K562 (cell line): ENCODE measurements around the gene TMPRSS5. TPM values are rescaled to one million over a fixed set of nuclear protein-coding genes. Genes with fewer than 3 reads are reported as not detected.

ENCODE experiments used
- ATAC-seq: fragments of 200-7000 bp; cut with Tn5 transposase; 3 replicates; pipeline ENCODE4 v1.9.1; 2020; ENCODE audit warnings: moderate library complexity
- BruUV-seq: library from RNA; stranded (reverse); fragments of 400-500 nt; replicated peaks from 2 replicates; lab custom pipeline; 2021; lab: Mats Ljungman, UMichigan
- CTCF ChIA-PET: fragments of 300-600 bp; formaldehyde crosslinking; extraction: SDS; loops from one replicate; lab custom pipeline; 2021; ENCODE audit warnings: low intra/inter-chr PET ratio; lab: Yijun Ruan, JAX
- POLR2A ChIA-PET: fragments of 300-600, 350-650 bp; sonication (Branson Sonifier 250); formaldehyde crosslinking; extraction: SDS; loops from one replicate; lab custom pipeline; 2021; ENCODE audit warnings: antibody characterized with exemption, inconsistent platforms; lab: Yijun Ruan, JAX
- DNase-seq, 4 experiments: peaks; one replicate each; pipeline versions ENCODE4 v3.0.0 to v3.0.0-alpha.2; 2011 to 2018; ENCODE audit warnings: low spot score in 3 of 4, mixed read lengths in 3 of 4; ENCODE audit errors: extremely low read depth in 1 of 4
- FAIRE-seq: peaks from 2 replicates; lab custom pipeline; 2011; peaks lifted over from hg19 to GRCh38; lab: Jason Lieb, UNC
- H2AFZ ChIP-seq: 2 replicates; pipeline ENCODE4 v1.6.0; 2011; ENCODE audit warnings: low read depth, low read length, control low read depth, inconsistent platforms
- H3K27ac ChIP-seq: fragments of 200-600 bp; 3 replicates; pipeline ENCODE4 v1.8.0; 2011; ENCODE audit warnings: low read depth, mild to moderate bottlenecking, control low read depth, inconsistent platforms, low read length, moderate library complexity, mixed read lengths; ENCODE audit errors: extremely low read depth
- H3K27me3 ChIP-seq, 2 experiments: fragments of 300-600 bp in 1 of 2; 2 replicates in 1 of 2; 3 replicates in 1 of 2; pipeline versions ENCODE4 v1.6.0 to v1.8.0; 2011; ENCODE audit warnings: inconsistent platforms in 2 of 2, low read length in 2 of 2, mild to moderate bottlenecking in 1 of 2, mixed read lengths in 1 of 2, moderate library complexity in 1 of 2; ENCODE audit not compliant: control insufficient read depth in 2 of 2, insufficient read depth in 2 of 2
- H3K36me3 ChIP-seq: fragments of 300-600 bp; 3 replicates; pipeline ENCODE4 v1.8.0; 2011; ENCODE audit warnings: mild to moderate bottlenecking, low read length, inconsistent platforms; ENCODE audit not compliant: control insufficient read depth, insufficient read depth
- H3K4me1 ChIP-seq, 2 experiments: fragments of 200-600 bp in 1 of 2; replicated peaks in 1 of 2; 2 replicates in 1 of 2; 3 replicates in 1 of 2; pipeline versions ENCODE4 v1.5.1 to v1.8.0; 2011; ENCODE audit warnings: inconsistent platforms in 2 of 2, low read length in 2 of 2, mild to moderate bottlenecking in 1 of 2, mixed read lengths in 1 of 2, moderate library complexity in 1 of 2; ENCODE audit not compliant: control insufficient read depth in 2 of 2, insufficient read depth in 2 of 2
- H3K4me2 ChIP-seq: 2 replicates; pipeline ENCODE4 v1.6.1; 2011; ENCODE audit warnings: low read length, control low read depth, inconsistent platforms, mixed read lengths; ENCODE audit not compliant: insufficient read depth
- H3K4me3 ChIP-seq: fragments of 200-600 bp; sonication (generic), shearing (Covaris generic); 2 replicates; pipeline ENCODE4 v1.5.1; 2016; ENCODE audit warnings: control low read depth, inconsistent platforms
- H3K79me2 ChIP-seq: fragments of 200-600 bp; 3 replicates; pipeline ENCODE4 v1.8.0; 2011; ENCODE audit warnings: low read length, inconsistent platforms; ENCODE audit not compliant: control insufficient read depth, insufficient read depth
- H3K9ac ChIP-seq, 2 experiments: 2 replicates each; pipeline versions ENCODE4 v1.6.0 to v1.6.1; 2011; ENCODE audit warnings: low read depth in 2 of 2, low read length in 2 of 2, control low read depth in 1 of 2, inconsistent platforms in 1 of 2, mild to moderate bottlenecking in 1 of 2, mixed read lengths in 1 of 2; ENCODE audit not compliant: insufficient read depth in 1 of 2
- H3K9me1 ChIP-seq: one replicate; pipeline ENCODE4 v1.6.0; 2011; ENCODE audit warnings: inconsistent platforms, mild to moderate bottlenecking, low read length, moderate library complexity; ENCODE audit not compliant: control insufficient read depth, insufficient read depth
- H3K9me3 ChIP-seq: replicated peaks from 2 replicates; pipeline ENCODE4 v1.5.1; 2011; ENCODE audit warnings: low read depth, low read length, inconsistent platforms; ENCODE audit not compliant: control insufficient read depth, insufficient read depth
- H4K20me1 ChIP-seq: replicated peaks from 2 replicates; pipeline ENCODE4 v1.6.1; 2011; ENCODE audit warnings: low read length, inconsistent platforms, mixed read lengths; ENCODE audit not compliant: control insufficient read depth, insufficient read depth
- ADNP ChIP-seq: fragments of 200-800 bp; sonication (Bioruptor generic); IDR thresholded peaks from 2 replicates; pipeline ENCODE4 v1.6.1; 2016; ENCODE audit warnings: missing genetic modification characterization, missing compliant biosample characterization
- ARNT ChIP-seq, 2 experiments: fragments of 450-650 bp; IDR thresholded peaks; 2 replicates each; pipeline ENCODE4 v1.6.1; 2016; ENCODE audit warnings: mild to moderate bottlenecking in 1 of 2
- CBX3 ChIP-seq, 2 experiments: IDR thresholded peaks; 1 replicate in 1 of 2; 2 replicates in 1 of 2; pipeline ENCODE4 v1.6.1; 2012; ENCODE audit warnings: inconsistent platforms in 2 of 2, low read length in 2 of 2, borderline replicate concordance in 1 of 2, control low read depth in 1 of 2
- ESRRB ChIP-seq: fragments of 250-450 bp; sonication (Bioruptor Pico); IDR thresholded peaks from 2 replicates; pipeline ENCODE4 v1.5.0; 2020; ENCODE audit warnings: mild to moderate bottlenecking, moderate library complexity, borderline replicate concordance
- FOXP1 ChIP-seq: sonication (generic); formaldehyde crosslinking; IDR thresholded peaks from 2 replicates; pipeline ENCODE4 v1.8.0; 2022; ENCODE audit warnings: mild to moderate bottlenecking, missing genetic modification reagents
- MCM5 ChIP-seq: fragments of 450-650 bp; IDR thresholded peaks from 2 replicates; pipeline ENCODE4 v1.6.1; 2016; ENCODE audit warnings: low read depth
- SLC30A9 ChIP-seq: fragments of 250-450 bp; sonication (Bioruptor Pico); IDR thresholded peaks from 2 replicates; pipeline ENCODE4 v1.8.0; 2022; ENCODE audit warnings: mild to moderate bottlenecking, moderate library complexity
- SMARCA5 ChIP-seq: fragments of 450-650 bp; IDR thresholded peaks from 2 replicates; pipeline ENCODE4 v1.6.1; 2016
- SPI1 ChIP-seq: IDR thresholded peaks from 2 replicates; pipeline ENCODE4 v1.6.1; 2011; ENCODE audit warnings: low read depth, low read length, control low read depth, borderline replicate concordance
- TCF7 ChIP-seq: sonication (generic); IDR thresholded peaks from 2 replicates; pipeline ENCODE4 v1.6.1; 2016; ENCODE audit warnings: antibody characterized with exemption, borderline replicate concordance
- ZBTB33 ChIP-seq: sonication (generic); formaldehyde crosslinking; IDR thresholded peaks from 2 replicates; pipeline ENCODE4 v1.8.1; 2023; ENCODE audit warnings: mild to moderate bottlenecking, missing genetic modification reagents
- ZNF12 ChIP-seq: sonication (generic); formaldehyde crosslinking; IDR thresholded peaks from 2 replicates; pipeline ENCODE4 v1.4.0; 2020; ENCODE audit warnings: mild to moderate bottlenecking, missing genetic modification reagents
- ZNF121 ChIP-seq: sonication (generic); formaldehyde crosslinking; conservative IDR thresholded peaks from 2 replicates; pipeline ENCODE4 v1.8.0; 2022; ENCODE audit warnings: missing genetic modification reagents
- ZNF124 ChIP-seq: sonication (generic); formaldehyde crosslinking; IDR thresholded peaks from 2 replicates; pipeline ENCODE4 v1.8.1; 2022; ENCODE audit warnings: missing genetic modification reagents
- ZNF354B ChIP-seq: fragments of 250-450 bp; sonication (Bioruptor Pico); IDR thresholded peaks from 2 replicates; pipeline ENCODE4 v1.4.0; 2020
- ZNF77 ChIP-seq: fragments of 250-450 bp; sonication (Bioruptor Pico); IDR thresholded peaks from 2 replicates; pipeline ENCODE4 v1.5.0; 2020
- WGBS: fragments of 100-300 bp; shearing (Covaris generic); methylation state at CpG from one replicate; pipeline ENCODE4 v1.1.6; 2016; ENCODE audit warnings: low coverage, mixed read lengths; ENCODE audit not compliant: insufficient coverage; ENCODE audit errors: missing lambda C conversion rate; 5-methylcytosine and 5-hydroxymethylcytosine counted together
- in situ Hi-C: fragments of 300-500 bp; cut with MboI; formaldehyde crosslinking; loops from 4 replicates; pipeline ENCODE4 v1.15.0; 2018; ENCODE audit warnings: inconsistent platforms, mixed read lengths
- intact Hi-C: fragments of 100-400 bp; cut with micrococcal nuclease; formaldehyde crosslinking; loops from 2 replicates; pipeline ENCODE4 v1.14.2; 2022
- polyA plus RNA-seq, 8 experiments: library from polyadenylated mRNA; depleted of rRNA in 4 of 8; stranded (reverse) in 5 of 8; unstranded in 3 of 8; fragments of >200 nt; fragmentation: Nextera tagmentation in 2 of 8; fragmentation: Illumina TruSeq in 1 of 8; extraction: Ambion mirVana in 2 of 8; extraction: Trizol in 1 of 8; gene quantifications; 2 replicates each; pipeline versions ENCODE4 v1.2.1 to v1.2.3, GENCODE V29; 2011 to 2014; ENCODE audit warnings: inconsistent platforms in 1 of 8, missing spikeins in 1 of 8
- total RNA-seq, 7 experiments: library from RNA; depleted of rRNA in 6 of 7; stranded (reverse); fragments of >200 nt in 6 of 7; fragmentation: Illumina TruSeq in 2 of 7; extraction: Trizol in 2 of 7; gene quantifications; 2 replicates each; pipeline versions ENCODE4 v1.2.1 to v1.2.3, GENCODE V29; 2011 to 2021; ENCODE audit warnings: low replicate concordance in 1 of 7

TMPRSS5 gene
- total and polyA plus RNA-seq, 9 of the 15 experiments (the other 6 are each of a cell fraction or from before 2014, with no cell fraction given), result 0.07 to 0.49 (median 0.17) TPM; not detected in 1

- H3K27me3 ChIP-seq, result no peaks in the 10 kb centered on the region
- BruUV-seq, result no TSS peak
- TF ChIP-seq MCM5, result no peak
- no peak for TF ChIP-seq TCF7
- TF ChIP-seq SPI1, result no peak
- TF ChIP-seq FOXP1 (CRISPR knock-in tag), result no peak
- TF ChIP-seq ZNF124 (CRISPR knock-in tag), result no peak
- TF ChIP-seq ZNF121, result no peak
- H2AFZ ChIP-seq, result peak overlapping the region; percentile 15
- in situ Hi-C loops, result no loop called here
- intact Hi-C loops, result loop anchor here (5.0 kb wide), 1 partner anchor 550 kb away; no protein-coding TSS in a partner anchor
- H3K9me3 ChIP-seq, result peaks cover 15% of the 10 kb centered on the region
- H3K36me3 ChIP-seq, result peaks cover 6% of the 10 kb centered on the region
- peak overlapping the region in 1 of 2 experiments; percentile 6; a peak in 1 of 4 replicates for H3K9ac ChIP-seq
- no peak for FAIRE-seq
- DNase-seq, result peak in 1 of 4 experiments; percentile 38
- no peak overlapping the region for H3K4me3 ChIP-seq
- H4K20me1 ChIP-seq, result no peaks in the 10 kb centered on the region
- peaks cover 13 to 56% of the 10 kb centered on the region in 2 experiments; a peak in 4 of 5 replicates for H3K4me1 ChIP-seq
- WGBS, result 53% methylated on average over 1 of the region's 1 CpG
- H3K79me2 ChIP-seq, result peaks cover 9% of the 10 kb centered on the region; the same call in 2 of the 3 replicates
- peak overlapping the region; percentile 60; the same call in 2 of the 3 replicates for H3K27ac ChIP-seq
- CTCF ChIA-PET, result no interaction called here
- POLR2A ChIA-PET, result interaction anchor here (0.6 to 1.1 kb wide), 3 partner anchors 13 to 47 kb away, joined by 3 read pairs; no protein-coding TSS in a partner anchor
- no peaks in the 10 kb centered on the region for H3K9me1 ChIP-seq
- no peak overlapping the region for H3K4me2 ChIP-seq
- no peak for ATAC-seq
Observed at GRCh38 chr11:113667801-113668200, 38.3 kb downstream of the TMPRSS5 start.

GRCh38 chr11:113666584-113666983 lies 39.5 kb downstream of the TMPRSS5 start:
- Histone ChIP-seq H4K20me1 (no peaks in the 10 kb centered on the region), H3K4me2 (no peak overlapping the region), H3K4me3 (no peak overlapping the region), H3K79me2 (peaks cover 9% of the 10 kb centered on the region; the same call in 2 of the 3 replicates), H3K27ac (no peak overlapping the region), H3K9me1 (no peaks in the 10 kb centered on the region), H3K27me3 (no peaks in the 10 kb centered on the region), H3K9ac (no peak overlapping the region), H3K4me1 (peaks cover 13 to 58% of the 10 kb centered on the region in 2 experiments; a peak in 4 of 5 replicates), H3K9me3 (peaks cover 15% of the 10 kb centered on the region), H3K36me3 (peaks cover 6% of the 10 kb centered on the region), H2AFZ (no peak overlapping the region)
- WGBS, result 100% methylated on average over 2 of the region's 2 CpGs
- no peak for FAIRE-seq
- no peak for ATAC-seq
- in situ Hi-C loops (no loop called here), intact Hi-C loops (loop anchor here (5.0 kb wide), 1 partner anchor 551 kb away; no protein-coding TSS in a partner anchor)
- ChIA-PET POLR2A (no interaction called here), CTCF (no interaction called here)
- BruUV-seq, result no TSS peak
- no peak for DNase-seq
- TF ChIP-seq SLC30A9, result no peak
- no peak for TF ChIP-seq ZNF12 (CRISPR knock-in tag)
- no peak for TF ChIP-seq ADNP (tag)
- 0 out of 2 replicates have a peak, but pooled peaks have one; percentile 53 for TF ChIP-seq ZNF354B (CRISPR knock-in tag)
- peak in 1 of 2 experiments; percentile 89; a peak in 2 of 3 replicates for TF ChIP-seq CBX3 (IDR thresholded peaks at IDR 0.05; ENCODE audit: borderline replicate concordance in 1 of 2, low read length in 2 of 2)
- TF ChIP-seq ARNT (IDR thresholded peaks at IDR 0.05), result 0 out of 4 replicates have a peak, but pooled peaks of 1 of the 2 experiments have one; percentile 22
- peak; percentile 43; the same call in 1 of the 2 replicates for TF ChIP-seq SMARCA5
- no peak for TF ChIP-seq ZBTB33
- TF ChIP-seq ESRRB (CRISPR knock-in tag), result no peak
- TF ChIP-seq ZNF77 (CRISPR knock-in tag), result no peak
